GM12874 (cell line): Measurements from ENCODE around the gene ADH5.

ENCODE experiments used
- TF ChIP-seq, protein P1 (sequence below): IDR thresholded peaks from 2 replicates; pipeline ENCODE4 v1.5.1; 2011; ENCODE audit warnings: low read depth, mild to moderate bottlenecking, control low read depth, low read length, moderate library complexity; ENCODE audit not compliant: insufficient read depth

ADH5 gene

DNA sequence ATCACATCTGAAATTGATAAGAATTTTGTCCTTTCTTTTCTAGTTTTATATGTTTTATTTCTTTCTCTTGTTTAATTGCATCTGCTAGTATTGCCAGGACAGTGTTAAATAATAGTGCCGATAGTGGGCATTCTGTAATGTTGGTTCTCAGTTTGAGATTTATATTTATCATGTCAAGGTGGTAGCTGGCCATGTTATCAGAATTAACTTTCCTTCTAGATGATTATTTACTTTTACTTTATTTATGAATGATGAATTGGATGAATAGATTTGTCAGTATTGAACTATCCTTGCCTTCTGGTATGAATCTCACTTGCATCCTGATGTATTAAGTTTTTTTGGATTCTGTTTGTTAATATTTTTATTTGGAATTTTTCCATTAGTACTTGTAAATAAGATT lies 50.4 kb downstream of the ADH5 start:
- TF ChIP-seq, protein P1, sequence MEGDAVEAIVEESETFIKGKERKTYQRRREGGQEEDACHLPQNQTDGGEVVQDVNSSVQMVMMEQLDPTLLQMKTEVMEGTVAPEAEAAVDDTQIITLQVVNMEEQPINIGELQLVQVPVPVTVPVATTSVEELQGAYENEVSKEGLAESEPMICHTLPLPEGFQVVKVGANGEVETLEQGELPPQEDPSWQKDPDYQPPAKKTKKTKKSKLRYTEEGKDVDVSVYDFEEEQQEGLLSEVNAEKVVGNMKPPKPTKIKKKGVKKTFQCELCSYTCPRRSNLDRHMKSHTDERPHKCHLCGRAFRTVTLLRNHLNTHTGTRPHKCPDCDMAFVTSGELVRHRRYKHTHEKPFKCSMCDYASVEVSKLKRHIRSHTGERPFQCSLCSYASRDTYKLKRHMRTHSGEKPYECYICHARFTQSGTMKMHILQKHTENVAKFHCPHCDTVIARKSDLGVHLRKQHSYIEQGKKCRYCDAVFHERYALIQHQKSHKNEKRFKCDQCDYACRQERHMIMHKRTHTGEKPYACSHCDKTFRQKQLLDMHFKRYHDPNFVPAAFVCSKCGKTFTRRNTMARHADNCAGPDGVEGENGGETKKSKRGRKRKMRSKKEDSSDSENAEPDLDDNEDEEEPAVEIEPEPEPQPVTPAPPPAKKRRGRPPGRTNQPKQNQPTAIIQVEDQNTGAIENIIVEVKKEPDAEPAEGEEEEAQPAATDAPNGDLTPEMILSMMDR, result no peak

DNA sequence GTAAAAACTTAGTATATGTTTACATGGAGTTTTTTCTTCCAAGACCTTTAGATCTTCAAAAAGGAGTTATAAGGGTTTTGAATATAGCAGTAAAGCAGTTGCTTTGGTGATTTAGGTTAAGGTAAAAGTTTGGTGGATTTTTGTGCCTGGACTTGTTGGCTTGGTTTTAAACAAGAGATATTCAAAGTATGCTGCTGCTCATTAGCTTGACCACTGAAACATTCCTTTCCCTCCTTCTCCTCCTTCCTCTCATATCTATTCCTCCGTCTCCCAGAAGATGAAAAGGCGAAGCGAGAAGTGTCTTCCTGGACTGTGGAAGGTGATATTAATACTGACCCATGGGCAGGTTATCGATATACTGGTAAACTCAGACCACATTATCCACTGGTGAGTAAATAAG lies 54.6 kb downstream of the ADH5 start:
- TF ChIP-seq, protein P1, result no peak

DNA sequence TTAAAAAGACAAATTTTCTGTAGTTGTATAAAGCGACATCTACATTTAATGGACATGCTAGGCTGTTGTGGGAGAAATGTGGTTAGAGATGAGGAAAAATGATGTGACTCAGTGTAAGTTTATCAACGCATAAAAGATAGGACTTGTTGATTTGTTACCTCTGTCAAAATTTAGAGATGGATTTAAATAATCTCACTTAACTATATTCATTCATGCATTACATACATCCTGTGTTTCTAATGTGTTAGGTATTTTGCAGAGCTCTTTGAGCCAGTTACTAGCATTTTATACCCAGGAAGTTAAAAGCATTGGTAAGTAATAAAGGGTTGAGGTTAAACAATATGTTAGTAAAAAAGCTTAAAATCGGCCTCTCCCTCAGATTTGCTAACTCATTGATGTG lies 58.7 kb downstream of the ADH5 start:
- TF ChIP-seq, protein P1, result no peak

DNA sequence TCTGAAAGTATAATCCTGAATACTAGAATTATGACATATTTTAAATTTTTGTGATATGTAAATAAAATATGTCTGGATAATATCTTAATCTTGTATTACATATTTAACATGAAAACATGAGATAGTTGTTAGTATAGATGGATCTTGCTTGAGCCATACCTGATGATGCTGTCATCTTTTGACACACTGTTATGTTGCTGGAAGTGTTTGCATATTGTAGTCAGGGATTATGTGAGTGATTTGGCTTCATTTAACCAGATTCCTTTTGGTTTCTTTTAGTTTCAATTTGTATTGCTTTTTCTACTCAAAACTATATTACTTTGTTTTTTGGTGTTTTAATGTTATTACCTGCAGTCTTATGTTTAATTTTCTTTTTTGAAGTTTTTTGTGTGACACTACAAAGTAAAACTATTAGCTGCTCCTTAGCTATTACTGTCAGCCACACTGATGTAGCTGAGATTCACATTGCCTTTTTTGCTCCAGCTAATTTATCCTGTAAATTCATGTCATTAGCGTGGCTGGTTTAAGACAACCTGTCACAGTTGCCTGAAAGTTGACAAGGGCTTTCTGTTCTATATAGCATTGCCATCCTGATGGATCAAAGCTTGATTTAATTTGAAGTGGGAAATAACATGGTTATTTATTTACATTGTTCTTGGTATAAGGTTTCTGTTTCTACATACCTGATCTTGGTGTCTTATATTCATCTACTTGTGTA lies 59.4 kb downstream of the ADH5 start:
- TF ChIP-seq, protein P1, result no peak

DNA sequence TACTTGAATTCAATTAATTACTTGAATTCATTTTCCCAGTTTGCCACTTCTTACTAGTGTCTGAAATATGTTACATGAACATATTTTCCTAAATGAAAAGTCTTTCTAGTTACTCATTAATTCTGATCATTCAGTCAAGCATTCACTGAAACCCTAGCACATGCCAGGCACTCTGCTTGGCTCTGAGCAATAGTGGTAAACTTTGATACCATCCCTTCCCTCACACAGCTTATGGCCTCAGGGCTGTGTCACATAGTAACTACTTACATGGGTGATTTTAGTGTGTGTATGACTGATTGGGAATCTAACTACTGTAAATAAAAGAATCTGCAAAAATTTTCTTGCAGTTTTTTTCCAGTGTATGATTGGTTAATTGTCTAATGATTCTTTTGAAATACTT lies 60.4 kb downstream of the ADH5 start:
- TF ChIP-seq, protein P1, result no peak

DNA sequence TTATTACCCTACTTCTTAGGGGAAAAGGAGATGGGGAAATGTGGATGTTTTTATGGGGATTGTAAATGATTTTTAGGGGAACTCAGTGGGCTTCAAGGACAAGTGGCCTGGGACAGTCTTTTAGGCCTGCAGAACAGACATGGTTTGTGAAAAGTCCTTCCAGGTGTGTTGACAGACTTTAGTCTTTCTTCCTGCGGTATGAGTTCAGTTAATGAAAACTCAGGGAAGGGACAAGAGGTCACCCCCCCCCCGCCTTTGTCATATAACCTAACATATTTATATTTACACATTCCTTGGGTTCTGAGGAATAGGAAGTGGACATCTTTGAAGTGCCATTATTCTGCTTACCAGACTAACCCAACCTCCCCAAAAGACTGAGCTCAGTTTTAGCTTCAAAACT lies 61.3 kb downstream of the ADH5 start:
- TF ChIP-seq, protein P1, result no peak

DNA sequence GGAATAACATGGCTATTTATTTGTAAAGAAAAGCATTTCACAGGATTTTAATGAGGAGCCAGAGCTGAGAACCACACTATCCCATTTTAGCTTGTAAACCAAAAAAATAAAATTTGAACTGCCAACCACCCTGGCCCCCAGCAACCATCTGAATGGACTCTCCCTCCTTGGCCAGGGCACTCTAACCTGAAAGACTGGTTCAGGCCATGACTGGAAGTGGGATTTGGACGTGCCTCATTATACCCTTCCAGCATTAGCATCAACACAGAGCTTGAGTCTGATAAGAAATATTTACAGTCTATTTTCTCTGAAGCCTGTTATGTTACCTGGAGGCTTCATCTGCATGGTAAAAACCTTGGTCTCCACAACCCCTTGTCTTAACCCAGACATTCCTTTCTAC lies 63.1 kb downstream of the ADH5 start:
- TF ChIP-seq, protein P1, result no peak
